ENCODE measurements around the gene ACADM. TPM values are rescaled to one million over a fixed set of nuclear protein-coding genes. Genes with fewer than 3 reads are reported as not detected.
"Not testable (repeated sequence)": the region's sequence is repeated elsewhere in the genome, so short reads cannot be mapped to it uniquely, and the experiment has no call there.

The ACADM gene
- polyA plus RNA-seq, 4 donors, result 73.6 to 145 (median 128) TPM

GRCh38 chr1:75733661-75734060 lies 9.2 kb downstream of the ACADM start:
- DNase-seq (ENCODE audit: low read depth in 4 of 4, low spot score in 3 of 4), result no peak

DNA sequence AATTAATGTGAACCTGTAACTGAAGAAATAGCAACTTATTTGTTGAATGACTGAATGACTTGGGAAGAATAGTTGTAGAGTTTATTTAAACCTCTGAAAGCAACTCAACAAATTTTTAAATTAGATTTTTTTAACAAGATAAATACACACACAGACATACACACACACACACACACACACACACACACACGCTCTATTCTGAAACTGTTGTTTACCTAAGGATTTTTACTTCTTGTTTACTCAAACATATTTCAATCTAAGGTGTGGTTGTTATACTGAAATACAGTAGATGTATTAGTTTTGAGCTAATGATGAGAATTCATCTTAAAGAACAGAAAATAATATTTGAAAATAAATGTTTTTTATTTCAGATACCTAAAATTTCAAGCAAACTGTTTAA lies 11.5 kb downstream of the ACADM start:
- no peak for DNase-seq (ENCODE audit: low read depth in 4 of 4, low spot score in 3 of 4)

DNA sequence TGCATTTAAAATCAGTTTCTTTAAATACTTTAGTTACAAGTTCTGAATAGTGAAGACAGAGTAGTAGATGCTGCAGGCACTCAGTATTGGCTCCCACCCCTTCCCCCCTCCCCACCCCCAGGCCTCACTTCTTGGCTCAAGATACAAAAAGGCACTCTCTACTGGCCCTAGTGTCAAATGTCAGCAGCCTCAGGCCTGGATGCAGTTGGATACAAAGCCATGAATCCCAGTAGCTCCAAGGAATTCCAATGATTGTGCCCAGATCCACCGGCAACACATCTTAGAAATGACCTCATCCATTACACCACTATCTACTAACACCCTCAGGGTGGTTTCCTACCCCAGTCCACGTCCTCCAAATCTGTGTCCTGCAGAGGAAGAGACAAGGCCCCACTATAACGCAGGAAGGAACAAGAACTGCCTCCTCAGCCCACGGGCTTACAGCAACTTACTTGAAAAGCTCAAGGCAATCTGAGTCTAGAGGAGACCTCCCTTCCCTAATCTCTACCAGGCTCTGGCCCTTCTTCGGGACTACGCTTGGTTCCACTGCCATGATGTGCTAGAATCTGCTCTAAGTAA lies 17.6 kb downstream of the ACADM start:
- DNase-seq (ENCODE audit: low read depth in 4 of 4, low spot score in 3 of 4), result no peak

- DNase-seq (ENCODE audit: low read depth in 4 of 4, low spot score in 3 of 4), result no peak
Measured at GRCh38 chr1:75745276-75745675, 20.8 kb downstream of the ACADM start.

DNA sequence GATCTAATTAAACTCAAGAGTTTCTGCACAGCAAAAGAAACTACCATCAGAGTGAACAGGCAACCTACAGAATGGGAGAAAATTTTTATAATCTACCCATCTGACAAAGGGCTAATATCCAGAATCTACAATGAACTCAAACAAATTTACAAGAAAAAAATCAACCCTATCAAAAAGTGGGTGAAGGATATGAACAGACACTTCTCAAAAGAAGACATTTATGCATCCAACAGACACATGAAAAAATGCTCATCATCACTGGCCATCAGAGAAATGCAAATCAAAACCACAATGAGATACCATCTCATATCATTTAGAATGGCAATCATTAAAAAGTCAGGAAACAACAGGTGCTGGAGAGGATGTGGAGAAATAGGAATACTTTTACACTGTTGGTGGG lies 32.7 kb downstream of the ACADM start:
- DNase-seq (ENCODE audit: low read depth in 4 of 4, low spot score in 3 of 4), result not testable (repeated sequence)

GRCh38 chr1:75758543-75758942 lies 34.0 kb downstream of the ACADM start:
- DNase-seq (ENCODE audit: low read depth in 4 of 4, low spot score in 3 of 4), result not testable (repeated sequence)

- DNase-seq (ENCODE audit: low read depth in 4 of 4, low spot score in 3 of 4), result no peak
Measured at GRCh38 chr1:75764057-75764655, 39.6 kb downstream of the ACADM start.

- no peak for DNase-seq (ENCODE audit: low read depth in 4 of 4, low spot score in 3 of 4)
Measured at GRCh38 chr1:75765697-75766355, 41.3 kb downstream of the ACADM start.

GRCh38 chr1:75768016-75768415 lies 43.5 kb downstream of the ACADM start:
- no peak for DNase-seq (ENCODE audit: low read depth in 4 of 4, low spot score in 3 of 4)

DNA sequence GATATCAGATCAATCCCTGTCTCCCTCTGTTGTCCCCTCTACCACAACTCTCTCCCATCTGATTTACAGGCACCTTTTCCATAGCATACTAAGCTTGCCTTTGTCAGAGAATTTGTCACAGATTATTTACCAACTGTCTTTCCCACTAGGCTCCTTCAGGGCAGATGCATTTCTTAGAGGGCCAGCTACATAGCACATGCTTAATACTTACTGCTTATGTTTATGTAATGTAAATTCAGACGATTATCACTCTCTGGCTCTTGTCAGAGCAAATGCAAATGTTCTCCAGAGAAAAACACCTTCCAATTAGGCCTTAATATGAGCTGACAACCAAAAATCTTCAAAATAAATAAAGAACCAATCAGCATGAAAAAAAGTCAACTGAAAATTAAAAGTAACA lies 46.3 kb downstream of the ACADM start:
- no peak for DNase-seq (ENCODE audit: low read depth in 4 of 4, low spot score in 3 of 4)

DNA sequence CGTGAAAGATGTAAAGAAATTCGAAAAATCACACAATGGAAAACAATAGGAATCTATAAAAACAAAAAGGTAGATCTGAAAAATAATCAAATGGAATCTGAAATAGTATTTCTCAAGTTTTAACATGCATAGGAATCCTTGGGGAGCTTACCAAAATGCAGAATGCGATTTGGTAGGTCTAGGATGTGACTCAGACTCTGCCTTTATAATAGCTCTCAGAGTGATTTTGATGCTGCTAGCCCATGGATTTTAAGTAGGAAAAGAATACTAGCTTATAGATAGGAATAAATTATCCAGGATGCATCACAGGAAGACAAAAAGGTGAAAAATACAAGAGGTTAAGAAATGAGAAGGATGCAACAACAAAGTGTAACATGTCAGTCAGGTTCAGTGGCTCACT lies 47.5 kb downstream of the ACADM start:
- DNase-seq (ENCODE audit: low read depth in 4 of 4, low spot score in 3 of 4), result no peak

- DNase-seq (ENCODE audit: low read depth in 4 of 4, low spot score in 3 of 4), result not testable (repeated sequence)
Measured at GRCh38 chr1:75777812-75778211, 53.3 kb downstream of the ACADM start.

- not testable (repeated sequence) for DNase-seq (ENCODE audit: low read depth in 4 of 4, low spot score in 3 of 4)
Measured at GRCh38 chr1:75778694-75779093, 54.2 kb downstream of the ACADM start.

DNA sequence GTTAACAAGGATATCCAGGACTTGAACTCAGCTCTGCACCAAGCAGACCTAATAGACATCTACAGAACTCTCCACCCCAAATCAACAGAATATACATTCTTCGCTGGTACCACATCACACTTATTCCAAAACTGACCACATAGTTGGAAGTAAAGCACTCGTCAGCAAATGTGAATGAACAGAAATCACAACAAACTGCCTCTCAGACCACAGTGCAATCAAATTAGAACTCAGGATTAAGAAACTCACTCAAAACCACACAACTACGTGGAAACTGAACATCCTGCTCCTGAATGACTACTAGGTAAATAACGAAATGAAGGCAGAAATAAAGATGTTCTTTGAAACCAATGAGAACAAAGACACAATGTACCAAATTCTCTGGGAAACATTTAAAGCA lies 55.7 kb downstream of the ACADM start:
- DNase-seq (ENCODE audit: low read depth in 4 of 4, low spot score in 3 of 4), result not testable (repeated sequence)

DNA sequence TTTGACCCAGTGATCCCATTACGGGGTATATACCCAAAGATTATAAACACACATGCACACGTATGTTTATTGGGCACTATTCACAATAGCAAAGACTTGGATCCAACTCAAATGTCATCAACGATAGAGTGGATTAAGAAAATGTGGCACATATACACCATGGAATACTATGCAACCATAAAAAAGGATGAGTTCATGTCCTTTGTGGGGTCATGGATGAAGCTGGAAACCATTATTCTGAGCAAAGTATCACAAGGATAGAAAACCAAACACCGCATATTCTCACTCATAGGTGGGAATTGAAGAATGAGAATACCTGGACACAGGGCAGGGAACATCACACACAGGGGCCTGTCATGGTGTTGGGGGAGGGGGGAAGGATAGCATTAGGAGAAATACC lies 59.4 kb downstream of the ACADM start:
- DNase-seq (ENCODE audit: low read depth in 4 of 4, low spot score in 3 of 4), result not testable (repeated sequence)

- no peak for DNase-seq (ENCODE audit: low read depth in 4 of 4, low spot score in 3 of 4)
Measured at GRCh38 chr1:75785320-75785982, 60.9 kb downstream of the ACADM start.

DNA sequence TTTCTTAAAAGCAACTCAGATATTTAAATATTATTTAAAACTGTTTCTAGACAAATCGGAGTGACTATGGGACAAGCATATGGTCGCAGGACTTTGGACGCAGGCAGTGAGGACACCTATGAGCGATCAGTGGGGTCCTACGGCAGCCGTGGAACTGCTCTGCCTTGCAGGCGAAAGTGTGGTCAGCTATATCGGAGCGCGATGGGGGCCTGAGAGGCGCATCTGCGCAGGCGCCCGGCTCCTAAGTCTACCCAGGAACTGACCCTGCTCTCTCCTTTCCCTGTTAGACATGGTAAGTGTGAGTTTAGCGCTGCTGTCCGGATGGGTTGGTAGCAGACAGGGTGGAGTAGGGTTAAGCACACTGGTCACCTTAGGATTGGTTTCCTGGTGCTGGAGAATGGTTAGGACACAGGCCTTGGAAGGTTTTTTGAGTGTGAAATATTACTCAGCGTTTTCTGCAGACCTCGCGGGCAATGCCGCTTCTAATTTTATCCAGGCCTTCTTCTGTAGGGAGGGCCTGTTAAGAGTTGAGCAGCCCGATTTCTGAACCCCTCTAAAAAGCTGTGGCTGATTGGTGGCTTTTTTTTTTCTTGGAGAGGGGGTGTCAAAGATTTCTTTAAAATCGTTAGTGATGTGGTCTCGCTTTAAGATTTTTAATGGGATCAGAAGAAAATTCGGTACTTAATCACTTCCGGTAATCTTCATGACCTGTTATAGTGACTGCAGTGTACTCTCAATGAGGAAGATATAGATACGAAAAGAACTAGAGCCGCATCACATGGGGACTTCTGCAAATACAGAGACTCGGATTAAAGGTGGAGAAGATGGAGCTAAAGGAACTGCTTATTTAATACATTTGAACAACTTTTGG lies 61.7 kb downstream of the ACADM start, which contains the start of gene RABGGTB:
RABGGTB (plus strand) TSS at position 274 of the 871 bp plus-strand sequence; CDS start at position 290, 16 bp downstream.
- DNase-seq (ENCODE audit: low read depth in 4 of 4, low spot score in 3 of 4), result peak; percentile 92 to 97 (median 94)

GRCh38 chr1:75786901-75787493 lies 62.5 kb downstream of the ACADM start:
- DNase-seq (ENCODE audit: low read depth in 4 of 4, low spot score in 3 of 4), result no peak

GRCh38 chr1:75787524-75787923 lies 63.0 kb downstream of the ACADM start:
- no peak for DNase-seq (ENCODE audit: low read depth in 4 of 4, low spot score in 3 of 4)

GRCh38 chr1:75789988-75790387 lies 65.5 kb downstream of the ACADM start:
- DNase-seq (ENCODE audit: low read depth in 4 of 4, low spot score in 3 of 4), result no peak
